ENCODE results near the gene SMPD3.

DNA sequence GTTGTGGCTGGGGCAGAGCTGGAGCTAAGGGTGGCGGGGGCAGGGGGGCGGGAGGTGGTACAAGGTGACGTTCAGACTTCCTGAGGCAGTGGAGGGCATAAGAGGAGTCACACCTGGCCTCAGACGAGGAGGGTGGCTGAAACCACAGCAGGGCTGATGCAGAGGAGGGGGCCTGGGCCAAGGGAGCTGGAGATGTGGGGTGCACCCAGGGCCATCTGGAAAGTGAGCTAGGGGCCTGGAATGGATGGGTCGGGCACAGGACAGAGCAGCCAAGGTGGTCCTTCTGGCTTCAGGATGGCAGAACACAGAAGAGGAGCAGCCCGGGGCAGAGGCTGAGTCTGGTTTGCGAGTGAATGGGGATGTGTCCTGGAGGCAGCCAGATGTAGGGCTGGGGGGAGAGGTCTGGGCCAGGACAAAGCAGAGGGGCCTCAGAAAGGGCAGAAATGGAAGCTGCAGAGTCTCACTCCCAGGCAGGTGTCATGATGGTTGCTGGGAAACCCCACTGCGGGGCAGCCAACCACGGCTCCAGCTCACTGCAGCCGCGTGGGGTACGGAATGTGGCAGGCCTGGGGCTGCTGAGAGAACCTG lies 79.9 kb downstream of the SMPD3 start:
- TF ChIP-seq, protein P1, sequence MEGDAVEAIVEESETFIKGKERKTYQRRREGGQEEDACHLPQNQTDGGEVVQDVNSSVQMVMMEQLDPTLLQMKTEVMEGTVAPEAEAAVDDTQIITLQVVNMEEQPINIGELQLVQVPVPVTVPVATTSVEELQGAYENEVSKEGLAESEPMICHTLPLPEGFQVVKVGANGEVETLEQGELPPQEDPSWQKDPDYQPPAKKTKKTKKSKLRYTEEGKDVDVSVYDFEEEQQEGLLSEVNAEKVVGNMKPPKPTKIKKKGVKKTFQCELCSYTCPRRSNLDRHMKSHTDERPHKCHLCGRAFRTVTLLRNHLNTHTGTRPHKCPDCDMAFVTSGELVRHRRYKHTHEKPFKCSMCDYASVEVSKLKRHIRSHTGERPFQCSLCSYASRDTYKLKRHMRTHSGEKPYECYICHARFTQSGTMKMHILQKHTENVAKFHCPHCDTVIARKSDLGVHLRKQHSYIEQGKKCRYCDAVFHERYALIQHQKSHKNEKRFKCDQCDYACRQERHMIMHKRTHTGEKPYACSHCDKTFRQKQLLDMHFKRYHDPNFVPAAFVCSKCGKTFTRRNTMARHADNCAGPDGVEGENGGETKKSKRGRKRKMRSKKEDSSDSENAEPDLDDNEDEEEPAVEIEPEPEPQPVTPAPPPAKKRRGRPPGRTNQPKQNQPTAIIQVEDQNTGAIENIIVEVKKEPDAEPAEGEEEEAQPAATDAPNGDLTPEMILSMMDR (conservative IDR thresholded peaks at IDR 0.05; ENCODE audit: low read depth, low read length): no peak
- no peak for TF ChIP-seq EZH2 (IDR thresholded peaks at IDR 0.05; ENCODE audit: borderline replicate concordance, low read depth, low read length, poor library complexity, severe bottlenecking)
